ENCODE results near the gene SNX13. TPM values are rescaled to one million over a fixed set of nuclear protein-coding genes. Genes with fewer than 3 reads are reported as not detected.

Gene SNX13
- total RNA-seq, 1 experiment from 2014 or later = 29.0 TPM

- Histone ChIP-seq H3K4ac (ENCODE audit: low read depth, low read length) (no peak overlapping the region), H3K27me3 (ENCODE audit: insufficient read depth, low read length) (no peaks in the 10 kb centered on the region), H3K23ac (ENCODE audit: insufficient read length, low read depth, low read length) (no peak overlapping the region), H2BK5ac (ENCODE audit: insufficient read length, low read length) (no peak overlapping the region), H2AK5ac (ENCODE audit: insufficient read length, low read length) (no peak overlapping the region), H2AFZ (ENCODE audit: low read length) (no peak overlapping the region), H2BK15ac (ENCODE audit: low read depth, low read length) (no peak overlapping the region), H3K56ac (ENCODE audit: insufficient read length, low read depth, low read length) (no peak overlapping the region), H2BK120ac (ENCODE audit: low read depth, low read length, poor library complexity, severe bottlenecking) (no peak overlapping the region), H3K9me3 (ENCODE audit: control insufficient read depth, low read depth, low read length) (no peaks in the 10 kb centered on the region), H3K14ac (ENCODE audit: insufficient read depth, low read length) (no peak overlapping the region), H3K18ac (ENCODE audit: insufficient read length, low read depth, low read length) (no peak overlapping the region), H3K4me1 (ENCODE audit: insufficient read depth, low read length) (no peaks in the 10 kb centered on the region), H3T11ph (ENCODE audit: low read length) (no peak overlapping the region), H3K79me2 (ENCODE audit: insufficient read depth, low read length) (no peaks in the 10 kb centered on the region), H3K27ac (ENCODE audit: insufficient read length, low read depth, low read length) (no peak overlapping the region), H4K8ac (replicated peaks; ENCODE audit: insufficient read length, low read depth, low read length) (no peak overlapping the region), H3K4me2 (ENCODE audit: insufficient read depth, insufficient read length, low read length) (no peak overlapping the region), H4K20me1 (ENCODE audit: control insufficient read depth, insufficient read depth, insufficient read length) (no peaks in the 10 kb centered on the region), H4K91ac (ENCODE audit: insufficient read length, low read depth, low read length) (no peak overlapping the region), H2BK20ac (ENCODE audit: low read depth, low read length, poor library complexity, severe bottlenecking) (no peak overlapping the region), H3K79me1 (ENCODE audit: insufficient read depth, low read depth, low read length, poor library complexity, severe bottlenecking) (no peaks in the 10 kb centered on the region), H3K9ac (ENCODE audit: extremely low read depth, insufficient read length, low read length) (no peak overlapping the region), H3K23me2 (ENCODE audit: insufficient read length, low read depth, low read length, poor library complexity, severe bottlenecking) (no peaks in the 10 kb centered on the region), H4K5ac (ENCODE audit: insufficient read length, low read depth, low read length) (no peak overlapping the region), H2BK12ac (ENCODE audit: insufficient read length, low read depth, low read length) (no peak overlapping the region)
- no peak for TF ChIP-seq CTCF (conservative IDR thresholded peaks at IDR 0.05)
- no peaks in the 10 kb centered on the region for H3K36me3 Mint-ChIP-seq (ENCODE audit: insufficient read depth in 1 of 3, low read depth in 3 of 3)
- no peak overlapping the region for H3K27ac Mint-ChIP-seq
- H3K4me1 Mint-ChIP-seq = no peaks in the 10 kb centered on the region
- no peak for DNase-seq
- no peaks in the 10 kb centered on the region for H3K9me3 Mint-ChIP-seq
- H3K27me3 Mint-ChIP-seq (ENCODE audit: low read depth) = peaks cover 1% of the 10 kb centered on the region; the same call in 1 of the 2 replicates
- H3K4me3 Mint-ChIP-seq = no peak overlapping the region
- WGBS (ENCODE audit: extremely low coverage, insufficient read length, low lambda C conversion rate) = no CpG with 5 or more reads among the region's 2 CpGs
Measured at GRCh38 chr7:17952387-17952786, 12.1 kb upstream of the SNX13 start.
